Vagina (tissue), 2 donors: ENCODE results near the gene ZSWIM3. TPM values are rescaled to one million over a fixed set of nuclear protein-coding genes. Genes with fewer than 3 reads are reported as not detected.

Experiments
- DNase-seq, 2 donors: peaks; one replicate each; pipeline ENCODE4 v3.0.0-alpha.2; 2017; ENCODE audit errors: extremely low spot score in 2 of 2
- H3K27ac ChIP-seq: fragments of 200-600 bp; sonication (generic); one replicate; pipeline ENCODE4 v1.5.1; 2019
- H3K27me3 ChIP-seq: fragments of 200-600 bp; sonication (generic); one replicate; pipeline ENCODE4 v1.5.1; 2019
- H3K36me3 ChIP-seq, 2 donors: fragments of 200-600 bp; sonication (generic); one replicate each; pipeline ENCODE4 v1.5.1; 2017 to 2019
- H3K4me1 ChIP-seq: fragments of 200-600 bp; sonication (generic); one replicate; pipeline ENCODE4 v1.5.1; 2019
- H3K4me3 ChIP-seq, 2 donors: fragments of 200-600 bp; sonication (generic); 1 replicate in 1 of 2; 2 replicates in 1 of 2; pipeline ENCODE4 v1.5.1; 2016 to 2019
- H3K9me3 ChIP-seq: fragments of 200-600 bp; sonication (generic); one replicate; pipeline ENCODE4 v1.5.1; 2019
- POLR2A ChIP-seq, 2 donors: fragments of 450-650 bp; IDR thresholded peaks; one replicate each; pipeline ENCODE4 v1.6.1; 2017; ENCODE audit warnings: antibody characterized with exemption in 2 of 2, mild to moderate bottlenecking in 2 of 2, moderate library complexity in 2 of 2
- POLR2AphosphoS5 ChIP-seq, 2 donors: sonication (generic); formaldehyde crosslinking; IDR thresholded peaks; one replicate each; pipeline ENCODE4 v1.9.0; 2017; ENCODE audit warnings: antibody characterized with exemption in 2 of 2, mild to moderate bottlenecking in 2 of 2, low read depth in 1 of 2; ENCODE audit not compliant: insufficient read depth in 1 of 2
- intact Hi-C: fragments of 100-400 bp; cut with DNase I; formaldehyde crosslinking; loops from one replicate; pipeline ENCODE4 v1.15.1; 2023
- total RNA-seq: library from RNA; depleted of rRNA; stranded (reverse); fragments of >200 nt; gene quantifications from one replicate; pipeline ENCODE4 v1.2.3, GENCODE V29; 2016
- TF ChIP-seq, protein P1 (sequence below), 3 experiments: fragments of 450-650 bp in 2 of 3; fragments of 200-600 bp in 1 of 3; sonication (generic) in 1 of 3; IDR thresholded peaks; one replicate each; pipeline ENCODE4 v1.5.1; 2017 to 2019; ENCODE audit warnings: antibody characterized with exemption in 3 of 3, mild to moderate bottlenecking in 2 of 3, moderate library complexity in 2 of 3

ZSWIM3 gene
- total RNA-seq, 1 donor from 2014 or later = 2.9 TPM

- H3K4me3 ChIP-seq = peak overlapping the region; percentile 48 to 88
- peaks cover 0 to 22% of the 10 kb centered on the region in 2 donors for H3K36me3 ChIP-seq
- no peak for DNase-seq
- peaks cover 62% of the 10 kb centered on the region for H3K4me1 ChIP-seq
- intact Hi-C loops = no loop called here
- TF ChIP-seq POLR2A (IDR thresholded peaks at IDR 0.05) (no peak), POLR2AphosphoS5 (IDR thresholded peaks at IDR 0.05; ENCODE audit: insufficient read depth in 1 of 2, low read depth in 1 of 2) (no peak)
- TF ChIP-seq, protein P1, sequence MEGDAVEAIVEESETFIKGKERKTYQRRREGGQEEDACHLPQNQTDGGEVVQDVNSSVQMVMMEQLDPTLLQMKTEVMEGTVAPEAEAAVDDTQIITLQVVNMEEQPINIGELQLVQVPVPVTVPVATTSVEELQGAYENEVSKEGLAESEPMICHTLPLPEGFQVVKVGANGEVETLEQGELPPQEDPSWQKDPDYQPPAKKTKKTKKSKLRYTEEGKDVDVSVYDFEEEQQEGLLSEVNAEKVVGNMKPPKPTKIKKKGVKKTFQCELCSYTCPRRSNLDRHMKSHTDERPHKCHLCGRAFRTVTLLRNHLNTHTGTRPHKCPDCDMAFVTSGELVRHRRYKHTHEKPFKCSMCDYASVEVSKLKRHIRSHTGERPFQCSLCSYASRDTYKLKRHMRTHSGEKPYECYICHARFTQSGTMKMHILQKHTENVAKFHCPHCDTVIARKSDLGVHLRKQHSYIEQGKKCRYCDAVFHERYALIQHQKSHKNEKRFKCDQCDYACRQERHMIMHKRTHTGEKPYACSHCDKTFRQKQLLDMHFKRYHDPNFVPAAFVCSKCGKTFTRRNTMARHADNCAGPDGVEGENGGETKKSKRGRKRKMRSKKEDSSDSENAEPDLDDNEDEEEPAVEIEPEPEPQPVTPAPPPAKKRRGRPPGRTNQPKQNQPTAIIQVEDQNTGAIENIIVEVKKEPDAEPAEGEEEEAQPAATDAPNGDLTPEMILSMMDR (IDR thresholded peaks at IDR 0.05) = no peak
- H3K27me3 ChIP-seq = no peaks in the 10 kb centered on the region
- no peaks in the 10 kb centered on the region for H3K9me3 ChIP-seq
- peak overlapping the region; percentile 99 for H3K27ac ChIP-seq
Observed at GRCh38 chr20:45835329-45835765, 22.1 kb upstream of the ZSWIM3 start.

DNA sequence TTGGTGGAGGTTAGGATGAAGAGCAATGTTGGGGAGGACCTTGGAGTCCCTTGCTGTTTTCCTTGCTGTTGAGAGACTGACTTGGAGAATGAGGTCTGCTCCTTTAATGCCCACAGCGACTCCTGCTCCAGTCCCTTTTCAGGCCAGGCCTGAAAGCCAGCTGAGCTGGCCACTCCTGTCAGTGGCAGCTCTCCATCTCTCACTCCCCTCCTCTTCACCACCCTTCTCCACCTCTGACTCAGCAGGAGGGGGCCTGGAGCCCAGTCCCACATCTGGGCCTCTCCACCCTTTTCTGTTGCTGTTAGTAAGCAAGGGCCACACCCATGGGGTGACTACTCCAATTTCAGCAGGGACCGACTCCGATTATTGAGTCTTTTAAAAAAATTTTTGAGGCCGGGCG lies 21.6 kb upstream of the ZSWIM3 start:
- Histone ChIP-seq H3K27ac (peak overlapping the region; percentile 99), H3K4me1 (peaks cover 67% of the 10 kb centered on the region), H3K9me3 (no peaks in the 10 kb centered on the region), H3K36me3 (peaks cover 0 to 27% of the 10 kb centered on the region in 2 donors), H3K4me3 (peak overlapping the region; percentile 48 to 88), H3K27me3 (no peaks in the 10 kb centered on the region)
- TF ChIP-seq, protein P1 (IDR thresholded peaks at IDR 0.05) = no peak
- TF ChIP-seq POLR2AphosphoS5 (IDR thresholded peaks at IDR 0.05; ENCODE audit: insufficient read depth in 1 of 2, low read depth in 1 of 2) = peak in 1 of 2 donors; percentile 68
- no peak for TF ChIP-seq POLR2A (IDR thresholded peaks at IDR 0.05)
- DNase-seq = no peak
- intact Hi-C loops = no loop called here

DNA sequence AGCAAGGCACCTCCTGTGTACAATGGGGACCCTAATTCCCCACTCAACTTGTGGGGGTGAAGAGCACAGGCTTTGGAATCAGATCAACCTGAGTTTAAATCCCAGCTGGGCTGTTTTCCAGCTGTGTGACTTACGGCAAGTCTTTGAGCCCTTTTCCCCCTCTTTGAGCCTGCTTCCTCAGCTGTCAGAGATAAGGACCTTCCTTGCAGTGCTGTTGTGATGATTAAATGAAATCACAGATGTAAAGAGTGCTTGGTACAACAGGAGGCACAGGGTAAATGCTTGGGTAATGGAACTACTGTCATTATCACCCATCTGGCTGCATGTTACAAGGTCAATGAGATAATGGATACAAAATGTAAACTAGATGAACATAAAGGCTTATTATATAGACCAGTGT lies 20.6 kb upstream of the ZSWIM3 start:
- TF ChIP-seq, protein P1 (IDR thresholded peaks at IDR 0.05) = no peak
- no peak for TF ChIP-seq POLR2AphosphoS5 (IDR thresholded peaks at IDR 0.05; ENCODE audit: insufficient read depth in 1 of 2, low read depth in 1 of 2)
- TF ChIP-seq POLR2A (IDR thresholded peaks at IDR 0.05) = no peak
- Histone ChIP-seq H3K4me3 (peak overlapping the region; percentile 48 to 88), H3K27me3 (no peaks in the 10 kb centered on the region), H3K9me3 (no peaks in the 10 kb centered on the region), H3K4me1 (peaks cover 76% of the 10 kb centered on the region), H3K27ac (peak overlapping the region; percentile 99), H3K36me3 (peaks cover 0 to 37% of the 10 kb centered on the region in 2 donors)
- intact Hi-C loops = no loop called here
- no peak for DNase-seq

GRCh38 chr20:45840700-45841198 lies 16.7 kb upstream of the ZSWIM3 start:
- H3K27ac ChIP-seq = peak overlapping the region; percentile 56
- intact Hi-C loops = no loop called here
- no peaks in the 10 kb centered on the region for H3K9me3 ChIP-seq
- no peak overlapping the region for H3K4me3 ChIP-seq
- no peaks in the 10 kb centered on the region for H3K27me3 ChIP-seq
- TF ChIP-seq POLR2A (IDR thresholded peaks at IDR 0.05) = no peak
- TF ChIP-seq, protein P1 (IDR thresholded peaks at IDR 0.05) = no peak
- TF ChIP-seq POLR2AphosphoS5 (IDR thresholded peaks at IDR 0.05; ENCODE audit: insufficient read depth in 1 of 2, low read depth in 1 of 2) = no peak
- DNase-seq = no peak
- peaks cover 0 to 62% of the 10 kb centered on the region in 2 donors for H3K36me3 ChIP-seq
- peaks cover 68% of the 10 kb centered on the region for H3K4me1 ChIP-seq

GRCh38 chr20:45841407-45842129 lies 15.8 kb upstream of the ZSWIM3 start:
- no peak for DNase-seq
- Histone ChIP-seq H3K4me3 (no peak overlapping the region), H3K4me1 (peaks cover 60% of the 10 kb centered on the region), H3K27me3 (no peaks in the 10 kb centered on the region), H3K9me3 (no peaks in the 10 kb centered on the region), H3K27ac (peak overlapping the region; percentile 56), H3K36me3 (peaks cover 0 to 68% of the 10 kb centered on the region in 2 donors)
- TF ChIP-seq POLR2AphosphoS5 (IDR thresholded peaks at IDR 0.05; ENCODE audit: insufficient read depth in 1 of 2, low read depth in 1 of 2) = no peak
- TF ChIP-seq, protein P1 (IDR thresholded peaks at IDR 0.05) = no peak
- intact Hi-C loops = no loop called here
